GM12892 (cell line): Measurements from ENCODE around the gene NEB.

ENCODE experiments used
- POLR2A ChIP-seq: IDR thresholded peaks from 2 replicates; pipeline ENCODE4 v1.6.1; 2011; ENCODE audit warnings: low read depth, low read length, control low read depth
- POLR2AphosphoS5 ChIP-seq: IDR thresholded peaks from 2 replicates; pipeline ENCODE4 v1.6.1; 2011; ENCODE audit warnings: low read depth, low read length, control low read depth
- TAF1 ChIP-seq: IDR thresholded peaks from 2 replicates; pipeline ENCODE4 v1.6.1; 2011; ENCODE audit warnings: low read depth, mild to moderate bottlenecking, control low read depth, low read length, borderline replicate concordance

DNA sequence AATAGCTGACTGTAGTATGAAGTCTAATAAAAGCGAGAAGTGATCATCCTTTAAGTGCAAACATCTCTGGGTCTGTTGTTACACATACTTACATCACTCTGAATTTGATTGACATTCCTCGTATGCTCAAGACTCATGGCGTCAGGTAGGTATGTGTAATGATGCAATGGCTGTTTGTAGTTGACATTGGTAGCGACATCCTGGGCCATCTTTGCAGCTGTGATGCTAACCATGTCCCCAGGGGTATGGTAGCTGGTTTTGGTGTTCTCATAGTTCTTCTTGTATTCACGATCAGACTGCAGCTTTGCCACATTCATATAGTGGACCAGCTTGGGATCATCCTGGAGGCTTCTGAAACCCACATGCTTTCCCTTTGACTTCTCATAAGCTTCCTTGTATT lies 62.0 kb downstream of the NEB start:
- TF ChIP-seq POLR2A: no peak
- TF ChIP-seq TAF1: no peak
- TF ChIP-seq POLR2AphosphoS5: no peak
